AG09309 (cell line): Measurements from ENCODE around the gene FAM234A.

Experiments
- DNase-seq: peaks from one replicate; pipeline ENCODE4 v3.0.0-alpha.2; 2010; ENCODE audit warnings: low read depth
- H3K4me3 ChIP-seq: 2 replicates; pipeline ENCODE4 v1.5.1; 2011; ENCODE audit warnings: mild to moderate bottlenecking, low read depth, low read length, moderate library complexity; ENCODE audit not compliant: control insufficient read depth
- TF ChIP-seq, protein P1 (sequence below): IDR thresholded peaks from 2 replicates; pipeline ENCODE4 v1.5.1; 2011; ENCODE audit warnings: mild to moderate bottlenecking, low read depth, low read length, inconsistent platforms; ENCODE audit not compliant: insufficient read depth, control insufficient read depth; ENCODE audit errors: missing control alignments

The FAM234A gene

DNA sequence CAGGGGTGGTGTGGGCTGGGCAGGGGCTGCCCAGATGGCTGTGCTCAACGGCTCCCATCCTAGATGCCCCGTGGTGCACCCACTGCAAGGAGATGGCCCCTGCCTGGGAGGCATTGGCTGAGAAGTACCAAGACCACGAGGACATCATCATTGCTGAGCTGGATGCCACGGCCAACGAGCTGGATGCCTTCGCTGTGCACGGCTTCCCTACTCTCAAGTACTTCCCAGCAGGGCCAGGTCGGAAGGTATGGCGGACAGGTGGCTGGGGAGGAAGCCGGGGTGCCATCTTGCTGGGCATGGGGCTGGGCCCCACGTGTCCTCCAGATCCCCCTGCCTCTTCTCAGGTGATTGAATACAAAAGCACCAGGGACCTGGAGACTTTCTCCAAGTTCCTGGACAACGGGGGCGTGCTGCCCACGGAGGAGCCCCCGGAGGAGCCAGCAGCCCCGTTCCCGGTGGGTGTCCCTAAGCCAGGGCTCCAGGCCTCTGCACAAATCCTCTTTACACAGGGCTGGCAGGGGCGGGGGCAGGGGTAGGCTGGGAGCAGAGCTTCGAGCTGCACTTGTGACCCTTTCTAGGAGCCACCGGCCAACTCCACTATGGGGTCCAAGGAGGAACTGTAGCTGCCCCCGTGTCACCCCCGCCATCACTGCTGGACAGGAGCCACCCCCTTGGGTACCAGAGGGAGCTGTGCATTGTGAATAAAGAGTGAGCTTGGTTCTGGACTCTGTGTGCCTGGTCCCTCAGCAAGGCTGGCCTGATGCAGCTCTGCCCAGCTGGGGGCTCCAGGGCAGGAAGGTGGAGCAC lies 52.1 kb downstream of the FAM234A start:
- TF ChIP-seq, protein P1, sequence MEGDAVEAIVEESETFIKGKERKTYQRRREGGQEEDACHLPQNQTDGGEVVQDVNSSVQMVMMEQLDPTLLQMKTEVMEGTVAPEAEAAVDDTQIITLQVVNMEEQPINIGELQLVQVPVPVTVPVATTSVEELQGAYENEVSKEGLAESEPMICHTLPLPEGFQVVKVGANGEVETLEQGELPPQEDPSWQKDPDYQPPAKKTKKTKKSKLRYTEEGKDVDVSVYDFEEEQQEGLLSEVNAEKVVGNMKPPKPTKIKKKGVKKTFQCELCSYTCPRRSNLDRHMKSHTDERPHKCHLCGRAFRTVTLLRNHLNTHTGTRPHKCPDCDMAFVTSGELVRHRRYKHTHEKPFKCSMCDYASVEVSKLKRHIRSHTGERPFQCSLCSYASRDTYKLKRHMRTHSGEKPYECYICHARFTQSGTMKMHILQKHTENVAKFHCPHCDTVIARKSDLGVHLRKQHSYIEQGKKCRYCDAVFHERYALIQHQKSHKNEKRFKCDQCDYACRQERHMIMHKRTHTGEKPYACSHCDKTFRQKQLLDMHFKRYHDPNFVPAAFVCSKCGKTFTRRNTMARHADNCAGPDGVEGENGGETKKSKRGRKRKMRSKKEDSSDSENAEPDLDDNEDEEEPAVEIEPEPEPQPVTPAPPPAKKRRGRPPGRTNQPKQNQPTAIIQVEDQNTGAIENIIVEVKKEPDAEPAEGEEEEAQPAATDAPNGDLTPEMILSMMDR, result no peak
- H3K4me3 ChIP-seq, result no peak overlapping the region
- DNase-seq, result no peak

DNA sequence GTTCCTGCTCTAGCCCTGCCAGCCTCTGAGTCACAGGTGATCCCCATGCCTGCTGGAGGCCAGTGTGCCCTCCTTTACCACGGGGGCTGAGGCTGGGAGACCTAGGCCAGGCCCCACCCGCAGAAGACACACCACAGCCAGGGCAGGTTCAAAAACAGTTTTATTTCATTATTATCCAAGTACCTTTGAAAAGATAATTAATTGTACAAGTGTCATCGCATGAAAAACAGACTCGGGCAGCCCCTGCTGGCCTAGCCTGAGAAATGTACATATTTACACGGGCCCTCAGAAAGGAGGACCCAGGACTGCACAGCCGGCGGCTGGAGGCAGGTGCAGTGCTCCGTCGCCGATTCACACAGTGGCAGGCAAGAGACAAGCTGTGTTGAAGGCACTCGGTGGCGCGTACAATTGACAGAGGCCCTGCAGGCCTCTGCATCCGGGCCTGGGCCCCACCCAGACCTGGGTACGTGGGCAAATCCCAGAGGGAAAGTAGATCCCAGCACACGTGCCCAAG lies 52.7 kb downstream of the FAM234A start:
- no peak for DNase-seq
- TF ChIP-seq, protein P1, result no peak

DNA sequence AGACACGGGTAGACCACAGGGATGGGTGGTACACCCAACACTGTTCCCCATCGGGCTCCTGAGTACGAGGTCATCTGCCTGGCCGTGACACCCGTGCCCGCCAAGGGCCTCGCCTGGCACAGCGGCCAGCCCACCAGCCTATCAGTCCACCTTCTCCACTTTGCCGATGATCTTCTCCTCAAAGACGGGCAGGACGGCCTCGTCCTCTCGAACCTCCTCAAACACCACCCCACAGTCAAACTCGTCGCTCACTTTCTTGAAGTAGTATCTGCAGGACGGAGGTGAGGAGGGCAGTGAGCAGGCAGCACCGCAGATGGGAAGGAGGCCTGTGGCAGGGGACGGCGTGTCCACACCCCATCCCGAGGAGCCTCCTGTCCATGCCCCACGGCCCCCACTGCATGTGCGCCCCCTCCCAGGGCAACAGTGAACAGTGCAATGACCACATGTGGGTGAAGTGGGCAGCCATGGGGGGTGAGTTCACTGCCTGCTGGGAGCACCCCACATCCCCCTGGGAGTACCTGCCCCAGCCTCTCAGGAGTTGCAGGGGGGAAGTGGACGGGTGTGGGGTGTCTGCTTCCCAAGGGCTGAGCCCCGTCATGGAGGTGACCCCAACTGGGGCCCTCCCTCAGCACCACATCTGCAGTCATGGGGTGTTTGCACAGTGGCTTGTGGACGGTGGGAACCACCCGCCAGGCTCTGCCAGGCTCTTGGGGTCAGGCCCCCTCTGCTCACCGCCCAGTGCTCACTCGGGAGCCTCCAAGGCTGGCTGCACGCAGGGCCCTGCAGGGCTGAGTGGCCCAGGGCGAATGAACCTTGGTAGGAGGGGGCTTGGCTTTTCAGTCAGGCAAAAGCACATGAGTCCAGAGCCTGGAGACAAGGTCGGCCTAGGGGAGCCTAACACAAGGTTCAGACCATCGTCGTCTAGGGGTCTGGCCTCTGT lies 53.6 kb downstream of the FAM234A start:
- TF ChIP-seq, protein P1, result no peak
- H3K4me3 ChIP-seq, result no peak overlapping the region
- no peak for DNase-seq

More for the DNA sequence above, 52.7 kb downstream of the FAM234A start:
- no peak overlapping the region for H3K4me3 ChIP-seq

DNA sequence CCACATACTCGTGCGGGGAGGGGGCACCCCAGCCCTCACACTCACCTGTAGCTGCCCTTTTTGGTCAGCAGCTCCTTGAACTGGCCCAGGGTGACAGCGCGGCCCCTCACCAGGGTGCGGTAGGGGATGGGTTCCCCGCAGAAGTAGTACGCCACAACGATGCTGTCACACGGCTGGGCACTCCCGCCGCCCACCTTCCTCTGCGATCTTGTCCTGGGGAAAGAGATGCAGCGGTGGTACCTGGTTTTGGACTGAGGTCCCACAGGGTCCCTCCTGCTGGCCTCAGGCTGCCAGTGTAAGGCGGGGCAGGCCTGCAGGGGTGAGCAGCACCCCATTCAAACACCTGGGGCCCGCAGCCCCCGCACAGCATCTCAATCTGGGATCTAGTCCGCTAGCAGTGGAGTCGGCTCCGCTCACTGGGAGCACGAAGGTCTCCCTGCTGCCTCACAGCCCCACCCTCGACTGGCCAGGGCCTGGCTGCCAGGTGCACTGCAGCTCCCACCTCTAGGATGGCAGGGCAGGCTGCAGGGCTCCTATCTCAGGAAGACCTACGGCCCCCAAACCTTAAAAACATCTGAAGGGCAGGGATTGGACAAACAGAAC lies 54.9 kb downstream of the FAM234A start:
- no peak overlapping the region for H3K4me3 ChIP-seq
- DNase-seq, result no peak
- TF ChIP-seq, protein P1, result no peak

DNA sequence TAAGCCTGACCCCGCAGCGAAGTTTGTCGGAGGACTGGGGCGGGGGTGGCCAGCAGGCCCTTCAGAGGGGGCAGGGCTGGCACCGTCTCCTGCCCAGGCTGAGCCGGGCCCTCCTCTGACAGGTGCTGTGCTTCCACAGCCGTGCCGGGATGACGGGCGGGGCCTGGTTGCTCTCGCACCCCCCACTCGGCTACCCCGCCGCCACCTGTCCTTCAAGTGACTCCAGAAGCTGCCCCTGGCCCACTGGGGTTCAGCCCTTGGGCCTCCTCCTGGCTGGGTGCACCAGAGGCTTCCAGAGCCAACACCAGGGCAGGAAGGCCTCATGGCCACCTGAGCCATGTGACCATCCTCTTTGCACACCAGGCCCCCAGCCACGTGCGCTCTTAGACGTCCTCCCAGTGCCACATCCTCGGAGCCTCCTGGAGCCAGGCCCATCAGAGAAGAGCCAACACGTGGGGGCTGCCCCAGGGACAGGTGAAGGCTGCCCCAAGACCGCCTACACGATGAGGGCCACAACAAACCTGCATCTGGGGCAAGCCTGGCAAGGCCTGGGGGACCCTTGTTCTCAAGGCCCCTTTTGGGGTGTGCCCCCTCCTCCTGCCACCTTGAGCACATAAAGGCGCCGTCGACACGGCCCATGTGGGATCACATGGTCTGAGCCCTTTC lies 55.5 kb downstream of the FAM234A start:
- TF ChIP-seq, protein P1, result no peak
- DNase-seq, result no peak
- no peak overlapping the region for H3K4me3 ChIP-seq
